Measurements from ENCODE around the gene MGME1.

Gene MGME1

DNA sequence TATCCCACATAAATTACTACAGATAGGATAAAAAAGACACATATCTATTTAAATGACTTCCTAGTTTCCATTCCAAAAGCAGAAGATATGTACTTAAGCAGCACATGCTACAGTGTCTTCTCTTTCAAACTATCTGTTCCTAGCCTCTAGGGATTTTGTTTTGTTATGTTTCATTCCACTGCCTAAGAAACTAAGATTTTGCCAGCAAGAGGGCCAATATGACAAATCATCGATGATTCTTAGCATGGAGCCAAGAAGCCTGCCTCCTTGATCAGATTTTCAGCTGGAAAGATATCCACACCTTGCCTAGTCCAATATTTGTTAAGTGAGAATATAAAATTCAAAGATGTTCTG lies 7.3 kb upstream of the MGME1 start:
- no peak for DNase-seq

- DNase-seq = no peak
Measured at GRCh38 chr20:17963114-17963897, 5.5 kb upstream of the MGME1 start.

GRCh38 chr20:17964073-17964472 lies 4.7 kb upstream of the MGME1 start:
- no peak for DNase-seq

GRCh38 chr20:17964632-17965031 lies 4.2 kb upstream of the MGME1 start:
- no peak for DNase-seq

- peak; percentile 38 for DNase-seq
Measured at GRCh38 chr20:17965042-17965697, 3.6 kb upstream of the MGME1 start.

- peak; percentile 68 for DNase-seq
Measured at GRCh38 chr20:17966432-17967310, 2.1 kb upstream of the MGME1 start.

DNA sequence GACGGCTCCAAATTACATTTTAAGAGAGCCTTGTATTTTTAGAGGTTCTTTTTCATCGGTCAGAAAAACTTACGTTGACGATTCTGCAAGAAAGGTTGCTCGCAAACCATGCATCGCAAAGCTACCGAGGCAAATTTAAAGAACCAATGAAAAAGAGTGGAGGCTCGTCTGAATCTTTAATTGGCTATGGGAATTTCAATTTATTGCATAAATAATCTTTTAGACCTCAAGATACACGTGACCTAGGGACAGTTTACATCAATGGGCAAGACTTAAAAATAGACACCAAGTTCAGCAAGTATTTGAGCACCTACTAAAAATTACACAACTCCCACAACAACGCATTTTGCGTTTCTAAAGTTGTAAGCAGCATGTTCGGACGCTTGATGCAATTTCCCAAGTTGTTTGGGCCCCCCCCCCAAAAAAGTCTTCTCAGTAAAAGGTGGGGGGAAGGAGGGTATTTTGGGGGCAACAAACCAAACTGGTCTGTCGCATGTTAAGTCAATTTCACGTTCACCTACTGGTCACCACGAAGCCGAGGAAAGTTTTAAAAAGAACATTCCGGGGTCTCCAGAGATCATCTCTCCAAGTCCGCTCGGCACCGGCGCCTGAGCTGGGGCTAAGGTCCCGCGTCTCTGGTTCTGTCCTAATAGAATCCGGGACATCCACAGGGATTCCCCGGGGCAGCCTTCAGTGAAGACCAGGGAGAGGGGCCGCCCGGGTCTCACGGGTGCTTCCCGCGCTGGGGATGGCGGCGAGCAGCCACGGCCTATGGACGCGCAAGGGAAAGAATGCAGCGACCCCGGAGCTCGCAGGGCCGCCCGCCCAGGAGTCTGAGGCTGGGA lies 1.1 kb upstream of the MGME1 start:
- DNase-seq = peak; percentile 43

GRCh38 chr20:17969278-17969883 lies 563 bp downstream of the MGME1 start:
- DNase-seq = peak; percentile 55

GRCh38 chr20:17969884-17970409 lies 1.1 kb downstream of the MGME1 start:
- DNase-seq = peak; percentile 58

DNA sequence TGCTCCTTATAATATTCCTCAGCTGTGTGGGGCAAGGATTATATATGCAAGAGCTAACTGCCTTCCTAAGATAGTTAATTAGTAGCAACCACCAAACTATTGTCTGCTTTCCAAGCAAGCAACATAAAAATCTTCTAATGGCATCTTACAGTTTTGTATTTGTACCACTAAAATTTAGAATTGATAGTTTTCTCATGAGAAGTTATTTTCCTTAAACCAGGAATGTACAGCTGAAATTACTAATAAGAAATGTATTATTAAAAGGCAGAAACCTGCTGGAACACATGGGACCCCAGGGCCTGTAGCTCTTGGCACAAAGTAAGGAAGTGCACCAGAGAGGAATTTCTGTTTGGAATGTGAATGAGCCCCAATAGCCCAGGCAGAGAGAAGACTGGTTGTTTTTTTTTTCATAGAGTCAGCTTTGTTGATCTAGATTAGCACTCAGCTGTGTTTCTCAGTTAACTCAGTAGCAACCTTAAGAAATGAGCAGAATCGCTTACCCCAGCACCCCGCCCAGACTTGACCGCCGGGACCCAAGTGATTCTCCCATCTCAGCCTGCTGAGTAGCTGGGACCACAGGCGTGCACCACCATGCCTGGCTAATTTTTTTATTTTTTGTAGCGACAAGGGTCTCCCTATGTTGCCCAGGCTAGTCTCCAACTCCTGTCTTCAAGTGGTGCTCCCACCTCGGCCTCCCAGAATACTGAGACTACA lies 2.6 kb downstream of the MGME1 start:
- no peak for DNase-seq

- no peak for DNase-seq
Measured at GRCh38 chr20:17972121-17972520, 3.3 kb downstream of the MGME1 start.

GRCh38 chr20:17976305-17976704 lies 7.5 kb downstream of the MGME1 start:
- DNase-seq = no peak

GRCh38 chr20:17985388-17986018 lies 16.7 kb downstream of the MGME1 start:
- no peak for DNase-seq

- DNase-seq = peak; percentile 25
Measured at GRCh38 chr20:17987988-17988387, 19.2 kb downstream of the MGME1 start.

GRCh38 chr20:17990278-17990972 lies 21.6 kb downstream of the MGME1 start:
- no peak for DNase-seq

- no peak for DNase-seq
Measured at GRCh38 chr20:17992224-17992637, 23.4 kb downstream of the MGME1 start.

GRCh38 chr20:17992847-17993513 lies 24.2 kb downstream of the MGME1 start:
- DNase-seq = no peak

DNA sequence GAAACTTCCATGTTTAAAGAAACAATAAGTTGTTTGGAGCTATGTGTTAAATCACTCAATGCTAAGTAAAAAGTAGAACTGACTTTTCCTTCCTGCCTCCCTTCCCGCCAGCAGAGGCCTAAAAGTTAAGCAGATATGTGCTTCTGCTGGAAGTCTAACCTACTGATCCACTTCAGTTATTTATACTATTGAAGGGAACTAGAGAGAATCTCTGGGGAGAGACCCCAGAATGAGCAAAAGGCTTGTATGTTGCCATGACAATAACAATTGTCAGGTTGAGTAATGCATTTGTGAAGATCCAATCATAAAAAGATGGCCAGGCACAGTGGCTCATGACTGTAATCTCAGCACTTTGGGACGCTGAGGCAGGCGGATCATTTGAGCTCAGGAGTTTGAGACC lies 24.7 kb downstream of the MGME1 start:
- no peak for DNase-seq

Data from CD4-positive, alpha-beta T cell treated with Interleukin-17A for 1 hour (primary cell).